ENCODE measurements around the gene GAS2L2.
"Not testable (repeated sequence)": the region's sequence is repeated elsewhere in the genome, so short reads cannot be mapped to it uniquely, and the experiment has no call there.

GAS2L2 gene

DNA sequence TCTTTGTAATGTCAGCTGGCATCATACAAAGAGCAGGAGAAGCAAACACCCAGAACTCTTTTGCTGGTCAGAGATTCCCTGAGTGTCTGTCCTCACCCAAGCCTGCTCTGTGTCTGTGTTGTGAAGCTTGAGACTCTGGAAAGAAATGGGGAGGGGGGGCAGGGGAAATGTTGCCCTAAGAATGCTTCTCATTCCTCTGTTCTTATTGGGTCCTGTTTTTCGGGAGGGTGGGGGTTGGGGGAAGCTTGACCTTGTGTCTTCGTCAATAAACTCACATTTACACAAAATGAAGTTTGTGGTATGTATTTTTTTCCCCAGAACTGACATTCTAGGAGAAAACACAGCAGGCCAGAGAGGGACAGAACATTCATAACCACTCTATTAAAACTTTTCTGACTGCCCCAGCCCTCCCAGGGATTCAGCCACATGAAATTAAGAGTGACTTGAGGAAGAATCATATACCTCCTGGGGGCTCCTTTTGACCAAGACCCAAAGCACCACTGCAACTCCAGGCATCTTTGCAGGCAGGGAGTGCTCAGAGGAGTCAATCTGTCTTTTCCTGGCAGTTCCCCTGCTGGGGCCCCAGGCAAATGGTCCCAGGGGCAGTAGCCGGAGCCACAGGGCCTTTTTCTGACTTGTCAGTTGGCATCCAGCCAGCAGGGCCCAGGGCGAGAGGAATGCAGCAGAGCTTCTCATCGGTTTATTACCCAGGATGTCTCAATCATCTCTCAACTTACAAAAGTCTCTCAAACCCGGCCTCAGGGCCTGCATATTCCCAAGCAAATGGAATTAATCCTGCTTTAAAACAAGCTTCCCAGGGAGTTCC lies 26.7 kb downstream of the GAS2L2 start:
- no peak for DNase-seq

DNA sequence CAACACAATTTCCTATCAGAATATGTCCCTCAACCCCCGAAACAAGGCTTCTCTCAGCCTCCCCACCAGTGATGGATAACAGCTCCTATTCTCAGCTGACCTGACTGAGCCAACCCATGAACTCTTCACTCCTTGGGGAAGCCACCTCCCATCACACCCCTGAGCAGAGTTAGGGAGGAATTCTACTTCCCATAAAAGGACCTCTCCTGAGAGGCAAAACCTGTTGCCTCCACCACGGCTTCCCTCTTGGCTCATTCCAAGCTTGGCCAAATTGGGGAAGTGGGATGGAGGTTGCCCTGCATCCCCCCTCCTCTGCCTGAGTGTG lies 27.3 kb downstream of the GAS2L2 start:
- no peak for DNase-seq

DNA sequence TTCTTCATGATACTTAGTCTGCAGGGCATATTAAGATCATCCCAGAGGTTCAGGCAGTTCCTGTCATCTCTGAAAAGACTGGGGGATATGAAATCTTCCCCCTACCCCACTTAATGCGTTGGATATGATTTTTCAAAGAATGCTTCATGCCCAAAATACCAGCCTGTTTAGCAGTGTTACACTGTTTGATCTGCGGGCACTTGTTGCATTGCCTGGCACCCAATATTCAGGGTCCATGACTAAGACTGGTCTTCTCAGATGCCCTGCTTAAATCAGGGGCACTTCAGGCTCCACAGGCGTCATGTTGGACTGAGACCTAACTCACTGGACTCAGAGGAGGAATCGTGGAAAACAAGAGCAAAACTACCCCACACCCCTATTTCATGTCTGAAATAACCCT lies 28.0 kb downstream of the GAS2L2 start:
- no peak for DNase-seq

DNA sequence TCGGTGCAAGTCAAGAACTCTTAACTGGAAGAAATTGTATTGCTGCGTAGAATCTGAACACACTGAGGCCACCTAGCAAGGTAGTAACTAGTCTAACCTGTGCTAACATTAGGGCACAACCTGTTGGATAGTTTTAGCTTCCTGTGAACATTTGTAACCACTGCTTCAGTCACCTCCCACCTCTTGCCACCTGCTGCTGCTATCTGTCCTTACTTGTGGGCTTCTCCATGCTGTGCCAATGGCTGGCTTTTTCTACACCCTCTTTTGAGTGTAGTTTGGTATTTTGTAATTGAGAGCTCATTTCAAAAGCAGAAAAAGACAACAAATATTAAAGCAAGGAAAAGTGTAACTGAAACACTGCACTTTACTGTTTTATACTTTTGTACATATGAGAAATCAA lies 29.3 kb downstream of the GAS2L2 start:
- DNase-seq, result no peak

DNA sequence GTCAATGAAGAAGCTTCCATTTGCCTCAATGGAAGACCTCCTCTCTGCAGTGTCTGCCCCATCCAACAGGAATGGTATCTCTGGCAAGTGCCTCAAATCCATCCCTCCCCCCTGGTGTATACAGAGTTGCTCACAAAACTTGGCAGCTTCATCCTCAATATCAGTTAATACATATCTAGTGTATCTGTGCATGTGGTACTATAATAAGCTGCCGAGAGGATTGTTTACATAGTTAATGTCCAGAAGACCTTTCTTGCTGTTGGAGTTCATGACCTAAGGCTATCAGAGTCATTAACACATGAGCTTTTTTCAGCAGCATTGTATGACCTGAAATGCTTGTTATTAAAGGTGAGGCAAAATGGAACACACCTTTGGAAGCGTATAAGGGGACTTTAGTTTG lies 35.6 kb downstream of the GAS2L2 start:
- no peak for DNase-seq

DNA sequence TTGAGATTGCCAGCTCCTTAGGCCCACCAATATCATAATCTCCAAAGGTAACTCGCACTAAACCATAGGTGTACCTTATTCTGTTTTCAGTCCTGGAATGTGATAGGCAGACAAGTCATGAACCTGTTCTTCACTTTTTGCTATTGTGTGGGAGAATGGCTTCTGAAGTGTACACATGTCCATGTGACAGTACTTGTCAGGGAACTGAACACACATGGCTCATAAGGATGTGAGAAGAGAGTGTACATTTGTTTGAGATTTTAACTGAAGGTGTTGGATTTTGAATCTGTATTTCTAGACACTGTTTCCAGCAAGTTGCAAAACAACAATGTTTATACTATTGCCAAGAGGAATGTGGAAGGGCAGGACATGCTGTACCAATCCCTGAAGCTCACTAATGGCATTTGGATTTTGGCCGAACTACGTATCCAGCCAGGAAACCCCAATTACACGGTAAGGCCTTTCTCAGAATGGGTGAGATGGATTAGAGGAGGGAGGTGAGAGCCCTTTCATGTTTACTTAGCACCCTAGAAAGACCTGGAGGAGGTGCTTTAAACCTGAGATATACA lies 36.1 kb downstream of the GAS2L2 start:
- DNase-seq, result no peak

DNA sequence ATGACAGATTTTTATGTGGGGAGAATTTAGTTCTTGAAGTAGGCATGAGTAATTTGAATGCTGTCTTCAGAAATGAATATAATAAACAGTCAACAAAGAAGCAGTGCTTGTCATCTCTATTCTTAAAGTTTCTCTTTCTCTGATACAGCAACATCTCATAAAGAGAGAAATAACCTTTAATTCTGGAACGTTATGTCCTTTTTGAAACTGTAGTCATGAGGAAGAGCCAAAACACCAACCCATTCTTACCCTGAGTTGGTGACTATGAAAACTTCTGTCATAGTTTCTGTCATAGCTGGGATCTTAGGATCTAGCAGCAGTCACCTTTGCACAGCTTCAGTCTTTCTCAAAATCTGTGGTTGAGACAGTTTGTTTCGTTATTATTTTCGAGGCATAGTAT lies 36.9 kb downstream of the GAS2L2 start:
- no peak for DNase-seq

DNA sequence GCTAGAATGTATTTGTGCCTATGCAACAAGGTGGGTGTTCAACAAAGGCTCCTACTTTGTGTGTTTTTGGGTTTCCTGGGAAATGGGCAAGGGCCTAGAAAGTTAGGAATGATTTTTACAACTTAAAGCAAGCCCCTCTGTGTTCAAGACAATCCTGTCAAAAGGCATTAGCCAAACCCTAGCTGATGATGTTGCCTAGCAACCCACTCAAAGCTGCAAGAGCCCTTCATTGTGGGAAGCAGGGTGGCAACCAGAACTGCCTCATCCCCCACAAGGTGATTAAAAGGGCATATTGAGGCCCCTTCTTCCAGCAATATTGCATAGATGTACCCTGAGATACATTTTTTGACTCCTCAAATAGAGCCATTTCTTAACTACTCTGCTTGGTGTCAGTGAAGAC lies 37.6 kb downstream of the GAS2L2 start:
- DNase-seq, result no peak

DNA sequence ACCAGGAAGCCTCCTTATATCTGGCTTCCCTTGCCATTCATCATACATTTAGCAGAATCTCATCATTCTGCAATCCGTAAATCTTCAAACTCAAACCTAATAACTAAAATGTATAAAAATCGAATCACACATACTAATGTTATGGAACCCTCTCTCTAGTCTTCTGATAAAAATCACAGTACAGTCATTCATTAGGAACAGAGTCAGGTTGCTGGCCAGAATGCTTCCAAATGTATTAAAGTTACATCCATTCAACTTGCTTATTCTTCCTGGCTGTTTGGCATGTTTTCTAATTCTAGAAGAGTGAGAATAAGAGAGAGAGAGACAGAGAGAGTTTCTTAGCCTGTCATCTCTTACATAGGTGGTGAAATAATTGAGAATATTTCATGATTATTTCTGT lies 38.1 kb downstream of the GAS2L2 start:
- DNase-seq, result no peak

DNA sequence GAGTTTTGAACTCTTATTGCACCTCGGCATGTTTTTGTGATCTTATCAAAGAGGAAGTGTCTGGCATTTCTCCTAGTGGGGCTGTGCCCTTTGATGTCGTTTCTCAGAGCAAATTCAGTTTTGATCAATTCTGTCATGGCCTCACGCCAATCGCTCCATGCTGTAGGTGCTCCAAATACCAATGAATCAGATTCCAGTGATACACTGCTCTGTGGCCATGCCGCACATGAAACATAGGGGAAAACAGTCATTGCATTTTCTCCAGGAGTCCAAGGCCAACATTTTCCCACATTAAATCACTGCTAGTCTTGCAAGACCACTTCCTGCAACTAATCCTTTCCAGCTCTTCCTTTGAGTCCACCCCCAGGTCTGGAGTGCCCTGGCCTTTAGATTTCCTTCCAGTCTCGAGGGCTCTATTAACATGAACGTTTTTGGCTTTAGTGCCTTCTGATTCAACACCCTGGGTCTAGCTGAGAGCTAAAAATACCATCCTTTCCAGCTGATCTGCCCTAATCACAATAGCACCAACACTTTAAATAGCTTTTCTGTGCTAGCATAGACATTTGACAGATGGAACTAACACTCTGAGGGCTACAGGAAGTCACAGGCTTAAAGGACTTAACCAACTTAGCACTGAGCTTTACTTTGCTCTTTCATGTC lies 39.8 kb downstream of the GAS2L2 start:
- no peak for DNase-seq

DNA sequence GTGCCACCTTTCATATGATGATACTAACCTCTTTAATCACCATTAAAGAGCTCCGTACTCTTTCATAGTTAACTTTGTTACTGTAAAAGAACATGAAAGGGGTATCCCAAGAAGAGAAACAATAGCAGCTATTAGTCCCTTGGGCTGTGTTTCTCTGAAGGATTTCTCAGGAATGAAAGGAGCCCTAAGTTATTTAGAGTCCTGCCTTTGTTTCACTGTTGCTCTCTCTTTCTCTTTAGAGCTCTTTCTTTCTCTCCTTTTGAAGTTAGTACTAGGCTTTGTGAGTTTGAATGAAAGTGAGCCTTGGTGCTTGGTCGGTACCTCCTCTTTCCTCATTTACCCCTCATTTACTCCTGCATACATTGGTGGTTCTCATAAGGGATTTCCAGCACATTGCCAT lies 42.1 kb downstream of the GAS2L2 start:
- no peak for DNase-seq

DNA sequence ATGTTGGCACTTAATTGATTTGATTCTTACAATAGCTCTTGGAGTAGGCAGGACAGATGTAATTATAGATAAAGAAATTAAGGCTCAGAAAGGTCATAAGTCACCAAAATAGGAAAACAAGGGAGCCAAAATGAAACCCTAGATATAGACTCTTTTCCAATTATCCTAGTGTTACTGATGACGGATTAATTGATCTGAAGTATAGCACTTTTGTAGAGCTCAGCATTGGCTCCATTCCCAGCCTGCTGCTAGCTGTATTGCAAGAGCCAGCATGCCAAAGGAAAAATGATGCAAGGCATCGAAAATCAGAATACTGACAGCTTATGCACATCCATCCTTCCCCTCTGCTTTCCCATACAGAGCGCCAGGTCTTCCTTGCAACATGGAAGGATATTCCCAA lies 43.2 kb downstream of the GAS2L2 start:
- DNase-seq, result no peak

DNA sequence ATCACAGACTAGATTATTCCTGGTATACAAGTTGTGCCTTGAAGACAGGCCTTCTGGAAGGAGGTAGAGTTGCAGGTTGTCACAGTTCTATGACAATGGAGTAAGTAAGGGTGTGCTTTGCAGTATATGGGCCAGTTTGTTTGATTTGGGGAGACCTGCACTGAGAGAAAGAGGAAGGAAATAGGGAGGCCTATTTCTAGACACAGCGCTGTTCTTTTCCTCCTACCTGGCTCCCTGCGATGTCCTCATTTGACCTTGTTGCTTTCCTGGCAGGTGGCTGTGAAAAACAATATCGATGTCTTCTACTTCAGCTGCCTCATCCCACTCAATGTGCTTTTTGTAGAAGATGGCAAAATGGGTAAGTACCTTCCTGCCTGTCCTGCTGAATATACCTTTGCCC lies 44.1 kb downstream of the GAS2L2 start:
- DNase-seq, result no peak

DNA sequence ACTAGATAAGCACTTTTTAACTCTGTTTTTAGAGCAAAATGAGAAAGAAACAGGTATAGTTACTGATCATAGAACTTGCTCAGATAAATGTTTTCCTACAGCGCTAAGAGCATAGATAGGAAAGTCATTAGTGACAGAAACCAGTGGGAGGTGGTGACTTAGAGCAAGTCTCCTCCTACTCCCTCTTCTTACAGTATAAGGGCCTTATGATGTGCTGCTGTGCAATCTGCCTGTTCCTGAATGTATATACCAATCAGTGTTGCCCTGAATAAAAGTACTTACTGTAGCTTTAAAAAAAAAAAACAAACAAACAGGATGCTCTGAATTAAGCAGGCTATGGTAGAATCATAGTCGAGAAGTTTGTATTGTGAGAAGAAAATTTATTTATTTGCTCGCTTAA lies 44.9 kb downstream of the GAS2L2 start:
- DNase-seq, result no peak

DNA sequence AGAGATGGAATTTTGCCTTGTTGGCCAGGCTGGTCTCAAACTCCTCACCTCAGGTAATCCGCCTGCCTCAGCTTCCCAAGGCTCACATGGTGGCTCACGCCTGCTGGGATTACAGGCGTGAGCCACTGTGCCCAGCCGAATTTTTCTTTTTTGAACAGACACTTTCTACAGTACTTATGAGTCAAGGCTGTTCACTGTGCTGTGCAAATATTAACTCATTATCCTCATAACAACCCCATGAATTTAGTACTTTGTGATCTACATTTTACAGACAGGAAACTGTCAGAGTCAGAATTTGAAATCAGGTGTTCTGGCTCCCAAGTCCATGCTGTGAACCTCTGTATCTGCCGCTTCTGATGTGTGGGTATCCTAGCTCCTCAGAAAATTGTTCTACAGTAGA lies 47.3 kb downstream of the GAS2L2 start:
- DNase-seq, result no peak

DNA sequence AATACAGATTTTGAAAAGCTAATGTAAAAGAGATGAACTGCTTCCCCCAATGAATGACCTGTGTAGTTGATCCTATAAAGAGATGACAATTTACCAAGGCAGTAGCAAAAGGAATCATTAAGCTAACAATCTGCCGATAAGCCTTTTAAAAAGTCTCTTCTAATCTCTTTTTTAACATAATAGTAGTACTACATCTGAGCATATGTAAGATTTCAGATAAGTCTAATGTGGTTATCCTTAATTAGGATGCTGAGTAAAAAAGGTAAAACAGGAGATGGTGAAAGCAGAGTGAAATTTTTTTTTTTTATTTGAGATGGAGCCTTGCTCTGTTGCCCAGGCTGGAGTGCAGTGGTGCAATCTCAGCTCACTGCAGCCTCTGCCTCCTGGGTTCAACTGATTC lies 47.8 kb downstream of the GAS2L2 start:
- DNase-seq, result no peak

DNA sequence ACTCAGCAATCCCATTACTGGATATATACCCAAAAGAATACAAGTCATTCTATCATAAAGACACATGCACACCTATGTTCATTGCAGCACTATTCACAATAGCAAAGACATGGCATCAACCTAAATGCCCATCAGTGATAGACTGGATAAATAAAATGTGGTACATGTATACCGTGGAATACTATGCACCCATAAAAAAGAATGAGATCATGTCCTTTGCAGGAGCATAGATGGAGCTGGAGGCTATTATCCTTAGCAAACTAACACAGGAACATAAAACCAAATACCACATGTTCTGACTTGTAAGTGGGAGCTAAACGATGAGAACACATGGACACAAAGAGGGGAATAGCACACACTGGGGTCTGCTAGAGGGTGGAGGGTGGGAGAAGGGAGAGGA lies 49.7 kb downstream of the GAS2L2 start:
- DNase-seq, result not testable (repeated sequence)

DNA sequence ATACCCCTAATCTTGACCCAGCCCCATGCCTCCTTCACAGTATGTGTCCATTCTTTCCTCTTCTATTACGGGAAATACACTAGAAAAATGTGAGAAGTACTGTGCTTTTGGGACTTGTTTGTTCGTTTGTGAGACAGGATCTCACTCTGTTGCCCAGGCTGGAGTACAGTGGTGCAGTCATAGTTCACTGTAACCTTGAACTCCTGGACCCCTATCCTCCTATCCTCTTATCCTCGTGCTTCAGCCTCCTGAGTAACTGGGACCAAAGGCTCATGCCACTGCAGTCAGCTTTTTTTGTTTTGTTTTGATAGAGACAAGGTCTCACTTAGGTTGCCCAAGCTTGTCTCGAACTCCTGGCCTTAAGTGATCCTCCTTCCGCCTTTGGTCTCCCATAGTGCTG lies 51.5 kb downstream of the GAS2L2 start:
- DNase-seq, result no peak

DNA sequence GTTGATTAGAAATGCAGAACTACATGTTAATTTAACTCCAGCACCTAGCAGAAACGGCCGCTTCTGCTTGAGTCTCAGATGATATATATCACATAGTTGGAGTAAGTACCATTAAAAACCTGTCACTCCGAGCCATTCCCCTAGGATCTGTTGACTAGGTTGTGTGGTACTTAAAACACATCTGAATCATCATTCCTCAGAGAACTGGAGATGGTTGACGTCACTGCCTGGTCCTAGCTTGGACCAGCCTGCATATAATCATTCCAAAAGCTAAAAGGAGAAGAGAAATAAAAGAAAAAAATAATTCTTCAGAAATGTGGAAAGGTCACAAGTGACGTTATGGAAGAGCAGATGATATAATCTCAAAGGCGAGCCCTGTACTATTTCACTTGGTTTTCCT lies 52.9 kb downstream of the GAS2L2 start:
- DNase-seq, result no peak

DNA sequence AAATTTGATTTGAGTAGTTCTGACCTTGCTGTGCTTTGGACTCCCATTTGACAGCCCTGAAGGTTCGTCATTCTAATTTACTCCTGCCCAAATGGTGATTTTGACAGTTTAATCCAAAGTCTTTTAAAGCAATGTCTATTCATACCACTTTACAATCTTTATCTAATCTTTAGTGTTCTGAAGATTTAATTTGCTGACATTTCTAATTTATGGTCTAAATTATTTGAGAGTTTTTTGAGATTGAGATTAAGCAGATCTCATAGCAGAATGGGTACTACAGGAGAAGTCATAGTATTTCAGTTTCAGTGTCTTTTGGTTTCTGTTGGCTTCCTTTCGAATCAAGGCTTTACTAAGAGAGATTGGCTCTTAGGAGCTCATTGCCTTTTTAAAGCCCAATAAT lies 54.2 kb downstream of the GAS2L2 start:
- no peak for DNase-seq

DNA sequence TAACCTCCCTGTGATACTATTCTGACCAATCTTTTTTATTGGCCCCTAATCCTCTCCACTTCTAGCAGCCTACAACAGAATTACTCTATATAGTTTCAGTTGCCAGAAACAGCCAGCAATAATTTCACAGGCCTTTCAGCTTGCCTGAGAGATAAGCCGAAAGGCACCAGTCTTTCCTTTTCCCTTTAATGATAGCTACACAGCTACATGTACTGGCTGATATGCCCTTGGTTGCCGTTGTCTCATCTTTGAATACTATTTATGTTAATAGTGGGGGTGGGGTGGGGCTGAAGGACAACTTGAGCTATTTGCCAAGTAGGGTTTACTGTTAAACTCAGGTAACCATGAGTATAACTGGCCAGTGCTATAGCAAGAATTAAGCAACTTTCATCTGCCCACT lies 57.4 kb downstream of the GAS2L2 start:
- no peak for DNase-seq

DNA sequence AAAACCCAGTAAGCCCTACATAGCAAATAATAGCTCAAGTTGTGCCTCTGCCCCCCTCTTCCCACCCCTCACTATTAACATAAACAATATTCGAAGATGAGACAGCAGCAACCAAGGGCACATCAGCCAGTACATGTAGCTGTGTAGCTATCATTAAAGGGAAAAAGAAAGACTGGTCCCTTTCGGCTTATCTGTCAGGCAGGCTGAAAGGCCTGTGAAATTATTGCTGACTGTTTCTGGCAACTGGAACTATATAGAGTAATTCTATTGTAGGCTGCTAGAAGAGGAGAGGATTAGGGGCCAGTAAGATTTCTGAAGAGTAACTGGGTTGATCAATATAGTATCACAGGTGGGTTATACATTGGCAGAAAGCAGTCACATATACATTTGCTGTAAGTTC lies 58.1 kb downstream of the GAS2L2 start:
- no peak for DNase-seq
